Endothelial cell of umbilical vein (primary cell): ENCODE results near the gene BSG. TPM values are rescaled to one million over a fixed set of nuclear protein-coding genes. Genes with fewer than 3 reads are reported as not detected.

Experiments used
- BruUV-seq: library from RNA; stranded (reverse); fragments of 400-500 nt; replicated peaks from 2 replicates; lab custom pipeline; 2021; lab: Mats Ljungman, UMichigan
- CTCF ChIA-PET: fragments of 300-600, 350-600 bp; sonication (Branson Sonifier 250); formaldehyde crosslinking; loops from one replicate; lab custom pipeline; 2021; ENCODE audit warnings: antibody characterized with exemption, inconsistent platforms; lab: Charles Lee
- POLR2A ChIA-PET: fragments of 300-600, 350-600 bp; sonication (Branson Sonifier 250); formaldehyde crosslinking; loops from one replicate; lab custom pipeline; 2021; ENCODE audit warnings: antibody characterized with exemption, inconsistent platforms; lab: Charles Lee
- DNase-seq: peaks from one replicate; pipeline ENCODE4 v3.0.0-alpha.2; 2011; ENCODE audit warnings: low read depth, low spot score
- FAIRE-seq: peaks from 2 replicates; lab custom pipeline; 2011; peaks lifted over from hg19 to GRCh38; lab: Jason Lieb, UNC
- H2AFZ ChIP-seq: 2 replicates; pipeline ENCODE4 v1.6.0; 2012; ENCODE audit warnings: low read depth, low read length, control low read depth, inconsistent platforms
- H3K27ac ChIP-seq: 2 replicates; pipeline ENCODE4 v1.5.1; 2011; ENCODE audit warnings: low read depth, mild to moderate bottlenecking, control low read depth, low read length, moderate library complexity; ENCODE audit not compliant: insufficient read depth
- H3K27me3 ChIP-seq, 2 experiments: 2 replicates each; pipeline versions ENCODE4 v1.6.0 to v1.6.1; 2011; ENCODE audit warnings: low read length in 2 of 2, mixed read lengths in 1 of 2; ENCODE audit not compliant: control insufficient read depth in 2 of 2, insufficient read depth in 2 of 2
- H3K36me3 ChIP-seq, 2 experiments: 2 replicates in 1 of 2; 3 replicates in 1 of 2; pipeline ENCODE4 v1.5.1; 2011; ENCODE audit warnings: low read length in 2 of 2, mild to moderate bottlenecking in 1 of 2, moderate library complexity in 1 of 2; ENCODE audit not compliant: control insufficient read depth in 2 of 2, insufficient read depth in 2 of 2; ENCODE audit errors: extremely low read depth in 1 of 2
- H3K4me1 ChIP-seq: 3 replicates; pipeline ENCODE4 v1.5.1; 2011; ENCODE audit warnings: mild to moderate bottlenecking, low read length; ENCODE audit not compliant: control insufficient read depth, insufficient read depth; ENCODE audit errors: extremely low read depth
- H3K4me2 ChIP-seq: 2 replicates; pipeline ENCODE4 v1.6.1; 2011; ENCODE audit warnings: low read length, control low read depth, mixed read lengths; ENCODE audit not compliant: insufficient read depth
- H3K4me3 ChIP-seq, 3 experiments: fragments of 200-600 bp in 1 of 3; sonication (generic), shearing (Covaris generic) in 1 of 3; replicated peaks in 1 of 3; 2 replicates each; pipeline ENCODE4 v1.5.1; 2011 to 2016; ENCODE audit warnings: control low read depth in 3 of 3, low read length in 3 of 3, mild to moderate bottlenecking in 2 of 3, inconsistent platforms in 1 of 3, low read depth in 1 of 3, moderate library complexity in 1 of 3; ENCODE audit not compliant: insufficient read depth in 1 of 3
- H3K79me2 ChIP-seq: 2 replicates; pipeline ENCODE4 v1.6.0; 2012; ENCODE audit warnings: low read length, inconsistent platforms; ENCODE audit not compliant: control insufficient read depth, insufficient read depth
- H3K9ac ChIP-seq: replicated peaks from 2 replicates; pipeline ENCODE3; 2011; ENCODE audit warnings: low read length, control low read depth; ENCODE audit not compliant: insufficient read depth; ENCODE audit errors: extremely low read depth
- H3K9me1 ChIP-seq: replicated peaks from 3 replicates; pipeline ENCODE4 v1.6.0; 2011; ENCODE audit warnings: mild to moderate bottlenecking, low read length; ENCODE audit not compliant: control insufficient read depth, insufficient read depth; ENCODE audit errors: extremely low read depth
- H3K9me3 ChIP-seq: replicated peaks from 2 replicates; pipeline ENCODE4 v1.5.1; 2012; ENCODE audit warnings: low read length, inconsistent platforms; ENCODE audit not compliant: control insufficient read depth, insufficient read depth
- H4K20me1 ChIP-seq: replicated peaks from 2 replicates; pipeline ENCODE3; 2011; ENCODE audit warnings: mild to moderate bottlenecking, low read length; ENCODE audit not compliant: control insufficient read depth, insufficient read depth; ENCODE audit errors: extremely low read depth
- FOS ChIP-seq: IDR thresholded peaks from 2 replicates; pipeline ENCODE4 v1.6.1; 2011; ENCODE audit warnings: mild to moderate bottlenecking, low read length, moderate library complexity, borderline replicate concordance; ENCODE audit not compliant: insufficient read depth
- GATA2 ChIP-seq: IDR thresholded peaks from 2 replicates; pipeline ENCODE4 v1.7.0; 2011; ENCODE audit warnings: low read depth, mild to moderate bottlenecking, moderate library complexity, mixed read lengths, low read length; ENCODE audit not compliant: insufficient read length, insufficient read depth
- MYC ChIP-seq: IDR thresholded peaks from one replicate; pipeline ENCODE4 v1.6.1; 2011; ENCODE audit warnings: mild to moderate bottlenecking, low read depth, low read length
- POLR2A ChIP-seq: IDR thresholded peaks from 2 replicates; pipeline ENCODE4 v1.6.1; 2012; ENCODE audit warnings: low read depth, mild to moderate bottlenecking, control low read depth, low read length
- dilution Hi-C: fragments of 300-500 bp; cut with MboI; formaldehyde crosslinking; loops from one replicate; pipeline ENCODE4 v1.15.0; 2019; ENCODE audit warnings: low sequenced_read_pairs; ENCODE audit not compliant: extremely low pct_ligation_motif_present
- intact Hi-C: fragments of 100-400 bp; cut with micrococcal nuclease; formaldehyde crosslinking; loops from one replicate; pipeline ENCODE4 v1.10.0; 2022
- polyA plus RNA-seq, 4 experiments: library from polyadenylated mRNA; depleted of rRNA in 3 of 4; stranded (reverse) in 3 of 4; unstranded in 1 of 4; fragments of >200 nt; gene quantifications; 2 replicates each; pipeline versions ENCODE4 v1.2.1 to v1.2.3, GENCODE V29; 2011 to 2012; ENCODE audit warnings: missing spikeins in 1 of 4
- total RNA-seq: library from RNA; stranded (reverse); gene quantifications from 2 replicates; pipeline ENCODE4 v1.2.3, GENCODE V29; 2021
- TF ChIP-seq, protein P1 (sequence below), 2 donors: IDR thresholded peaks; 1 replicate in 1 of 2; 2 replicates in 1 of 2; pipeline ENCODE4 v1.5.1; 2011; ENCODE audit warnings: low read length in 2 of 2, mild to moderate bottlenecking in 2 of 2, moderate library complexity in 2 of 2, control low read depth in 1 of 2, inconsistent platforms in 1 of 2, low read depth in 1 of 2; ENCODE audit not compliant: insufficient read depth in 1 of 2; ENCODE audit errors: extremely low read depth in 1 of 2
- TF ChIP-seq, protein P2 (sequence below): IDR thresholded peaks from 2 replicates; pipeline ENCODE4 v1.6.1; 2011; ENCODE audit not compliant: insufficient read depth, insufficient read length

BSG gene
- total and polyA plus RNA-seq, 2 donors (not counting 3 experiments of a cell fraction or from before 2014, with no cell fraction given) = 485 to 661 TPM

- TF ChIP-seq, protein P1, sequence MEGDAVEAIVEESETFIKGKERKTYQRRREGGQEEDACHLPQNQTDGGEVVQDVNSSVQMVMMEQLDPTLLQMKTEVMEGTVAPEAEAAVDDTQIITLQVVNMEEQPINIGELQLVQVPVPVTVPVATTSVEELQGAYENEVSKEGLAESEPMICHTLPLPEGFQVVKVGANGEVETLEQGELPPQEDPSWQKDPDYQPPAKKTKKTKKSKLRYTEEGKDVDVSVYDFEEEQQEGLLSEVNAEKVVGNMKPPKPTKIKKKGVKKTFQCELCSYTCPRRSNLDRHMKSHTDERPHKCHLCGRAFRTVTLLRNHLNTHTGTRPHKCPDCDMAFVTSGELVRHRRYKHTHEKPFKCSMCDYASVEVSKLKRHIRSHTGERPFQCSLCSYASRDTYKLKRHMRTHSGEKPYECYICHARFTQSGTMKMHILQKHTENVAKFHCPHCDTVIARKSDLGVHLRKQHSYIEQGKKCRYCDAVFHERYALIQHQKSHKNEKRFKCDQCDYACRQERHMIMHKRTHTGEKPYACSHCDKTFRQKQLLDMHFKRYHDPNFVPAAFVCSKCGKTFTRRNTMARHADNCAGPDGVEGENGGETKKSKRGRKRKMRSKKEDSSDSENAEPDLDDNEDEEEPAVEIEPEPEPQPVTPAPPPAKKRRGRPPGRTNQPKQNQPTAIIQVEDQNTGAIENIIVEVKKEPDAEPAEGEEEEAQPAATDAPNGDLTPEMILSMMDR (IDR thresholded peaks at IDR 0.05; ENCODE audit: extremely low read depth in 1 of 2, insufficient read depth in 1 of 2, low read depth in 1 of 2, low read length in 2 of 2) = no peak
- TF ChIP-seq, protein P2, sequence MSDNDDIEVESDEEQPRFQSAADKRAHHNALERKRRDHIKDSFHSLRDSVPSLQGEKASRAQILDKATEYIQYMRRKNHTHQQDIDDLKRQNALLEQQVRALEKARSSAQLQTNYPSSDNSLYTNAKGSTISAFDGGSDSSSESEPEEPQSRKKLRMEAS = no peak
- no peak for TF ChIP-seq GATA2
- TF ChIP-seq MYC = no peak
- TF ChIP-seq FOS = no peak
- no peak for TF ChIP-seq POLR2A
- no peak overlapping the region for H3K27ac ChIP-seq
- no peaks in the 10 kb centered on the region for H4K20me1 ChIP-seq
- POLR2A ChIA-PET = no interaction called here
- no TSS peak for BruUV-seq
- no peak overlapping the region for H3K9ac ChIP-seq
- dilution Hi-C loops = no loop called here
- H3K9me3 ChIP-seq = no peaks in the 10 kb centered on the region
- H3K4me3 ChIP-seq = no peak overlapping the region
- no peak overlapping the region for H3K4me2 ChIP-seq
- H3K9me1 ChIP-seq = no peaks in the 10 kb centered on the region
- no peak overlapping the region for H2AFZ ChIP-seq
- no peaks in the 10 kb centered on the region for H3K27me3 ChIP-seq
- no peaks in the 10 kb centered on the region for H3K79me2 ChIP-seq
- H3K36me3 ChIP-seq = peaks cover 3 to 10% of the 10 kb centered on the region in 2 experiments
- DNase-seq = peak; percentile 11
- CTCF ChIA-PET = interaction anchor here (0.8 to 1.6 kb wide), 3 partner anchors 10 to 17 kb away, joined by 3 to 6 read pairs (median 3); no protein-coding TSS in a partner anchor
- intact Hi-C loops = no loop called here
- H3K4me1 ChIP-seq = peaks cover 4% of the 10 kb centered on the region
- FAIRE-seq = peak; percentile 38
Observed at GRCh38 chr19:615619-616018, 43.2 kb downstream of the BSG start.
